ENCODE results near the gene RTEL1. TPM values are rescaled to one million over a fixed set of nuclear protein-coding genes. Genes with fewer than 3 reads are reported as not detected.
"Not testable (repeated sequence)": the region's sequence is repeated elsewhere in the genome, so short reads cannot be mapped to it uniquely, and the experiment has no call there.

RTEL1 gene
- total and polyA plus RNA-seq, 2 experiments from 2014 or later, result 14.8 to 14.9 TPM

DNA sequence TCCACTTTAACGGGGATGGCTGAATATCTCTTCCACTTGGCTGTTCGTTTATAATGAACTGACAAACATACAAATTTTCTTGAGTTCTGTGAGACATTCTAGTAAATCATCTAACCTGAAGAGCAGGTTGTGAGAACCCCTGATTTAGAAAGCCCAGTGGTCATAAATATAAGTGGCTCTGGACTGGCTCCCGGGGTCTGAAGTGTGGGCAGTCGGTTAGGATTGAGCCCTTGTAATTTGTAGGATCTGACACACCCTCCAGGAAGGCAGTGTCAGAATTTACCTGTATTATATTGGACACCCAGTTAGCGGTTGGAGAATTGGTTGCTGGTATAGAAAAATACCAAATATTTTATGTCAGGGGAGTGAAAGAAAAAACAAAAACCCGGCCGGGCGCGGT, 24.4 kb upstream of the RTEL1 start:
- H3K4me3 ChIP-seq, result no peak overlapping the region
- H3K36me3 ChIP-seq, result no peaks in the 10 kb centered on the region
- DNase-seq (ENCODE audit: low read depth in 1 of 2, low spot score in 1 of 2), result no peak
- H3K9me3 ChIP-seq (ENCODE audit: low read depth), result no peaks in the 10 kb centered on the region
- H3K4me1 ChIP-seq (ENCODE audit: low read depth), result no peaks in the 10 kb centered on the region
- no peaks in the 10 kb centered on the region for H3K27me3 ChIP-seq
- TF ChIP-seq, protein P1, sequence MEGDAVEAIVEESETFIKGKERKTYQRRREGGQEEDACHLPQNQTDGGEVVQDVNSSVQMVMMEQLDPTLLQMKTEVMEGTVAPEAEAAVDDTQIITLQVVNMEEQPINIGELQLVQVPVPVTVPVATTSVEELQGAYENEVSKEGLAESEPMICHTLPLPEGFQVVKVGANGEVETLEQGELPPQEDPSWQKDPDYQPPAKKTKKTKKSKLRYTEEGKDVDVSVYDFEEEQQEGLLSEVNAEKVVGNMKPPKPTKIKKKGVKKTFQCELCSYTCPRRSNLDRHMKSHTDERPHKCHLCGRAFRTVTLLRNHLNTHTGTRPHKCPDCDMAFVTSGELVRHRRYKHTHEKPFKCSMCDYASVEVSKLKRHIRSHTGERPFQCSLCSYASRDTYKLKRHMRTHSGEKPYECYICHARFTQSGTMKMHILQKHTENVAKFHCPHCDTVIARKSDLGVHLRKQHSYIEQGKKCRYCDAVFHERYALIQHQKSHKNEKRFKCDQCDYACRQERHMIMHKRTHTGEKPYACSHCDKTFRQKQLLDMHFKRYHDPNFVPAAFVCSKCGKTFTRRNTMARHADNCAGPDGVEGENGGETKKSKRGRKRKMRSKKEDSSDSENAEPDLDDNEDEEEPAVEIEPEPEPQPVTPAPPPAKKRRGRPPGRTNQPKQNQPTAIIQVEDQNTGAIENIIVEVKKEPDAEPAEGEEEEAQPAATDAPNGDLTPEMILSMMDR (IDR thresholded peaks at IDR 0.05; ENCODE audit: low read depth, low read length), result no peak
- H3K27ac ChIP-seq, result no peak overlapping the region

DNA sequence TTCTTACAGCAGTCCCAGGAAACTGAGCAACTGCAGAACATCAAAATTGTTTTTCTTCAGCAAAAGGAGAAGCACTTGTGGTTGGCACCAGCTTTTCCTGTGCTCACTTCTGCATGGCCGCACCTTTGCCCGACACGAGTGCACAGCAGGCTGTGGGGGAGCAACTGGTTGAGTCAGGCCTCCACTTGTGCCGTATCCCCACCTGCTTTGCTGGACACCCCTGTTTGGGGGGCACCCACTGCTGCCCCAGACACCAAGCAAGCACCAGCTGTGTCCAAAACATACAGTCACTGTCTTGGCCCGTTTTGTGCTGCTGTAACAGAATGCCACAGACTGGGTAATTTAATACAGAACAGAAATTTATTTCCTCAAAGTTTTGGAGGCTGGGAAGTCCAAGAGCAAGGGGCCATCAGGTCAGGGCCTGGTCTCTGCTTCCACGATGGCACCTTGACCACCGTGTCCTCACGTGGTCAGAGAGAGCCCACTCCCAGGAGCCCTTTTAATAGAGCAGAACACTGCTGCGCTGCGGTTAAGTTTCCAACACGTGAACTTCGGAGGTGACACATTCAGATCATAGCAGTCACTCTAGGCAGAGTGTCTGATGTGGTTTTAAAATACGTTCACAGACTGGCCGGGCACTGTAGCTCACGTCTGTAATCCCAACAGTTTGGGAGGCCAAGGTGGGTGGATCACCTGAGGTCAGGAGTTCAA, 22.5 kb upstream of the RTEL1 start:
- DNase-seq (ENCODE audit: low read depth in 1 of 2, low spot score in 1 of 2), result no peak
- Histone ChIP-seq H3K9me3 (ENCODE audit: low read depth) (no peaks in the 10 kb centered on the region), H3K36me3 (no peaks in the 10 kb centered on the region), H3K4me1 (ENCODE audit: low read depth) (no peaks in the 10 kb centered on the region), H3K27ac (no peak overlapping the region), H3K27me3 (no peaks in the 10 kb centered on the region), H3K4me3 (no peak overlapping the region)
- TF ChIP-seq, protein P1 (IDR thresholded peaks at IDR 0.05; ENCODE audit: low read depth, low read length), result no peak

DNA sequence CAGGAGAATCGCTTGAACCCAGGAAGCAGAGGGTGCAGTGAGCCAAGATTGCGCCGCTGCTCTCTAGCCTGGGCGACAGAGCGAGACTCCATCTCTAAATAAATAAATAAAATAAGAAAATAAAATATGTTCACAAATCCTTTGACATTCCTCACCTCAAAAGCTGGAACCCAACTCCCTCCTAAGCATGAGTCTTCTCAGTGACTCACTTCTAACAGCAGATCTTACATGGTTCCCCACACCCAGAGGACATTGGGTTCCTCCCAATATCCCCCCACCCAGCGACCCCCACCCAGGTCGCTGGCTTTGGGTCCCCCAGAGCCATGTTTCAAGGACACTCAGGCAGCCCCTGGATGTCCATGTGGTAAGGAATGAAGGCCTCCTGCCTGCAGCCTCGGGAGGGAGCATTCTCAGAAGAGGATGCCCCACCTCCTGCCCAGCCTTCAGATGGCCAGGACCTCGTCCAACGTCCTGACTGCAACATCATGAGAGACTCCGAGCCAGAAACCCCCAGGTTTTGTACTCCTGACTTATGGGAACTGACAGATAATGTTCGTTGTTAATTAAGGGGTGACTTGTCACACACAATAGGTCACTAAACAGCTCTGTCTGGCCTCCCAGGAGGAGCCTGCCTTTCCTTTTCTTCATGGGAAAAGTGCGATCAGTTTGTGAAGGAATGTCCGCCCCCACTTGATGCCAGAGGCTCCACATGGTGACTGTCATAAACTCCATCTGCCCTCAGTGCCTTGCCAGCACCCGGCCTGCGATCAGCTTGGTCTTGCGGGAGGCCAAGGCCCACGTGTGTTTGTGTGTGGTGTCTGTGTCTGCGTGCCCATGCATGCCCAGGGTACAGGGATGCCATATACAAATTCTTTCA, 21.1 kb upstream of the RTEL1 start:
- Histone ChIP-seq H3K9me3 (ENCODE audit: low read depth) (no peaks in the 10 kb centered on the region), H3K27ac (no peak overlapping the region), H3K36me3 (no peaks in the 10 kb centered on the region), H3K4me3 (no peak overlapping the region), H3K27me3 (no peaks in the 10 kb centered on the region), H3K4me1 (ENCODE audit: low read depth) (no peaks in the 10 kb centered on the region)
- TF ChIP-seq, protein P1 (IDR thresholded peaks at IDR 0.05; ENCODE audit: low read depth, low read length), result no peak
- DNase-seq (ENCODE audit: low read depth in 1 of 2, low spot score in 1 of 2), result no peak

DNA sequence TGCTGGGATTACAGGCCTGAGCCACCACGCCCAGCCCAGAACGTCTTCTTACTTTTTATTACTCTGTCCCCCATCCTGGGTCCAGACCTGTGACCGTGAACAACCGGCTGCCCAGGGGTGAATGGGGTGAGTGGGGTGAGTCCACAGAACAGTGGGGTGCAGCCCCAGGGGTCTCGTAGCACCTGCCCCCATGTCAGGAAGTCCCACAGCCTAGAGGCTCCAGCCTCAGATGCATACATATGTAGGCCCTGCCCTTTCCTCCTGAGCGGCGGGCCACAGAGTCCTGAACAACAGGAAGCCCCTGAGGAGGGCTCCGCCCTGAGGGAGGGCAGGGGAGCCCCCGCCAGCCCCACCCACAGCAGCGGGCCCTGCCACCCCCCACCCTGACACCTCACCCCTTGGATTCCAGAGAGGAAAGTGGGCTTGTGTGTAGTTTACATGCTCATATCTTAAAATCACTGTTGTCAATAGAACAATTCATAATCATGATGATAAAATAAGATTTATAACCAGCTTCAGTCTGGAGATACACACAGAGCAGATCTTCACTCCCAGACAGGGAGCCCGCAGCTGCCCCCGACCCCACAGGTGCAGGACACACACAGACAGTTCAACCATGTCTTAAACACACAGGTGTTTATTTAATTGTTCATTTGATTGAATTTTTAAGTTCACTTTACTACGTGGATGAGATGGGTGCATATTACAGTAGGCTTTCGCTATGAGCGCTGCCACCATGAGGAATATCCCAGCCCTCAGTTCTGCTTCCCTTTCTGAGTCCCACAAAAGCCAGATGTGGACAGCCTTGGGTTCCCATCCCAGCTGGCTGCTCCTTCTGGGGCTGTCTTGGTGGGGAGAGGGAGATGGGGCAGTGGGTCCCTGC, 18.8 kb upstream of the RTEL1 start:
- no peak for DNase-seq (ENCODE audit: low read depth in 1 of 2, low spot score in 1 of 2)
- Histone ChIP-seq H3K4me1 (ENCODE audit: low read depth) (no peaks in the 10 kb centered on the region), H3K9me3 (ENCODE audit: low read depth) (no peaks in the 10 kb centered on the region), H3K27me3 (peaks cover 7% of the 10 kb centered on the region), H3K36me3 (no peaks in the 10 kb centered on the region), H3K27ac (no peak overlapping the region), H3K4me3 (no peak overlapping the region)
- TF ChIP-seq, protein P1 (IDR thresholded peaks at IDR 0.05; ENCODE audit: low read depth, low read length), result no peak

DNA sequence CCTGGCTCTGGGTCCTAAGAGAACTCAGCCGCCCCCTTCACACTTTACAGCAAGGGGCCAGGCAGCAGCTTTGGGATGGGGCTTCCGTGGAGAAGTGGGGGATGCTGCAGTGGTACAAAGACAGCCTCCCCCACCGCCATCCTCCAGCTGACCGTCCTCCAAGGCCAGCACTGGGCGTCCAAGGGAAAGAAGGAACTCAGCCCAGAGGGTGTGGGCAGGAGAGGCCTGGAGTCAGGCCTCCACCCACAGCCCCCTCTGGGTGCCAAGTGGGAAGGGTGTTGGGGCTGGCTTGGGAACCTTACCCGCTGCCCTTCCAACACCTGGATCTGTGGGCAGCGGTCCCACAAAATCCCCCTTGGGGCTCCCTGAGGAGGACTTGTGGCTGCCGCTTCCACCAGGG, 18.0 kb upstream of the RTEL1 start:
- Histone ChIP-seq H3K4me3 (no peak overlapping the region), H3K36me3 (no peaks in the 10 kb centered on the region), H3K9me3 (ENCODE audit: low read depth) (no peaks in the 10 kb centered on the region), H3K27me3 (peaks cover 7% of the 10 kb centered on the region), H3K4me1 (ENCODE audit: low read depth) (no peaks in the 10 kb centered on the region), H3K27ac (no peak overlapping the region)
- TF ChIP-seq, protein P1 (IDR thresholded peaks at IDR 0.05; ENCODE audit: low read depth, low read length), result no peak
- no peak for DNase-seq (ENCODE audit: low read depth in 1 of 2, low spot score in 1 of 2)

DNA sequence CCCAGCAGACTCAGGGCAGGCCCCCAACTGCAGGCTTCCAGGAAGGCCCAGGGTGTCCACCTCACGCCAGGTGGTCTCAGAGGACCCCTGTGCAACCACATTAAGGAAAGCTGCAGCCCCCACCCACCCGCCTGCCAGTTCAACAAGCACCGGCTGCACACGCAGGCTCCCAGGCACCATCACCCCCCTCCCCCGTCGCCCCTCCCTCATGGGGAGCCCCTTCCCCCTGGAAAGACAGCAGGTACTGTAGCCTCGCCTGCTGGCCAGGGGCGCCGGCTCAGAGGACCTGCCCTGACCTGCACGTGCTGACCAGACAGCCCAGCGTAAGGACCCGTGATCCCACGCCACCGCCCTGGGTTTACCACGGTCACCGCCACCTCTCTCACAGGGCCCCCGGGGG, 17.4 kb upstream of the RTEL1 start:
- DNase-seq (ENCODE audit: low read depth in 1 of 2, low spot score in 1 of 2); H3K27ac ChIP-seq; H3K27me3 ChIP-seq; H3K36me3 ChIP-seq; H3K4me3 ChIP-seq; H3K9me3 ChIP-seq (ENCODE audit: low read depth); H3K4me1 ChIP-seq (ENCODE audit: low read depth): not testable (repeated sequence)
